Gastroesophageal sphincter (tissue), 3 donors: ENCODE results near the gene ATF7IP.

Source experiments
- CTCF ChIP-seq, 4 experiments: fragments of 200-600 bp in 2 of 4; fragments of 450-650 bp in 2 of 4; sonication (generic) in 1 of 4; IDR thresholded peaks; one replicate each; pipeline ENCODE4 v1.5.1; 2017 to 2019; ENCODE audit warnings: antibody characterized with exemption in 4 of 4, mild to moderate bottlenecking in 2 of 4, moderate library complexity in 2 of 4
- EP300 ChIP-seq: sonication (generic); formaldehyde crosslinking; IDR thresholded peaks from one replicate; pipeline ENCODE4 v1.6.1; 2017; ENCODE audit warnings: antibody characterized with exemption, mild to moderate bottlenecking
- POLR2A ChIP-seq, 2 donors: fragments of 450-650 bp; IDR thresholded peaks; one replicate each; pipeline ENCODE4 v1.6.1; 2017; ENCODE audit warnings: antibody characterized with exemption in 2 of 2, mild to moderate bottlenecking in 2 of 2, moderate library complexity in 1 of 2
- POLR2AphosphoS5 ChIP-seq: sonication (generic); formaldehyde crosslinking; IDR thresholded peaks from one replicate; pipeline ENCODE4 v1.6.1; 2017; ENCODE audit warnings: antibody characterized with exemption

- TF ChIP-seq CTCF (IDR thresholded peaks at IDR 0.05) (no peak), EP300 (no peak), POLR2A (IDR thresholded peaks at IDR 0.05) (no peak), POLR2AphosphoS5 (no peak)
These were observed 160.5 kb downstream of the ATF7IP start for GRCh38 chr12:14525964-14526363.
